Myocyte (in vitro differentiated cells): ENCODE measurements around the gene THSD7A. TPM values are rescaled to one million over a fixed set of nuclear protein-coding genes. Genes with fewer than 3 reads are reported as not detected.

ENCODE experiments used
- DNase-seq: peaks from one replicate; pipeline ENCODE4 v3.0.0-alpha.2; 2012; ENCODE audit warnings: low read depth
- polyA plus RNA-seq: library from polyadenylated mRNA; unstranded; fragments of >200 nt; gene quantifications from one replicate; pipeline ENCODE4 v1.2.1, GENCODE V29; 2012; ENCODE audit warnings: missing spikeins
- total RNA-seq: library from RNA; depleted of rRNA; stranded (reverse); fragments of >200 nt; gene quantifications from 2 replicates; pipeline ENCODE4 v1.2.3, GENCODE V29; 2014

The THSD7A gene
- not detected in 2 replicates for total RNA-seq
- 0.01 TPM for polyA plus RNA-seq

GRCh38 chr7:11831736-11832495, at the start of gene THSD7A:
Gene THSD7A, minus strand, starts transcription at chr7:11832198. Its CDS starts 252 bp downstream, at chr7:11831946.
- DNase-seq = peak; percentile 59

GRCh38 chr7:11881680-11882079, 49.7 kb upstream of the THSD7A start:
- no peak for DNase-seq

- no peak for DNase-seq
Observed at GRCh38 chr7:11875635-11876034, 43.6 kb upstream of the THSD7A start.

- DNase-seq = no peak
Observed at GRCh38 chr7:11865671-11866070, 33.7 kb upstream of the THSD7A start.

DNA sequence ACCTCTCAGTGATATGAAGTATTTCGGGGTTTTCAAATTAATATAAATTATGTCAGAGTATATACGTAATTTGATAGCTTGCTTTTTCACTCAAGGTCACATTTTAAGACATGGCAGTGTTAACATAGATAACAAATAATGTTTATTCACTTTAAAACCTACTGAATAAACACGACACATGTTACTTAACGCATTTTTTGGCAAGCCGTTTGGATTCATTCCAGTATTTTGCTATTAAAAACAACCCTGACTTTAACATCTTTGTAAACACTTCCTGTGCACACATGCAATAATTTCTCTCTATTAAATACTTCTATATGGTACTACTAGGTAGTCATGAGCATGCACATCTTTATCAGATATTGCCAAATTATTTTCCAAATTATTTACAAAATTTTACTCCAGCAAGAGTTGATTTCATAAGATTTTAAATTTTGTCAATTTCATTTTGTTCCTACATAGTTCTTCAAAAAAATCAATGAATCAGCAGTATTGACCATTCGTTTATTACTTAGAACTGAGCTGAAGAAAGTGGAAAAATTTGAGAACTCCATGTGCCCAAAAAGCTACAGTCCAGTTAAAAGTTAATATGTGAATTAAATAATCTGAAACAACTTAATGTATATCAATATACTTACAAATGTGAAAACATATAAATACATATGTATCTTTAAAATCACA, 26.8 kb upstream of the THSD7A start:
- DNase-seq = no peak

DNA sequence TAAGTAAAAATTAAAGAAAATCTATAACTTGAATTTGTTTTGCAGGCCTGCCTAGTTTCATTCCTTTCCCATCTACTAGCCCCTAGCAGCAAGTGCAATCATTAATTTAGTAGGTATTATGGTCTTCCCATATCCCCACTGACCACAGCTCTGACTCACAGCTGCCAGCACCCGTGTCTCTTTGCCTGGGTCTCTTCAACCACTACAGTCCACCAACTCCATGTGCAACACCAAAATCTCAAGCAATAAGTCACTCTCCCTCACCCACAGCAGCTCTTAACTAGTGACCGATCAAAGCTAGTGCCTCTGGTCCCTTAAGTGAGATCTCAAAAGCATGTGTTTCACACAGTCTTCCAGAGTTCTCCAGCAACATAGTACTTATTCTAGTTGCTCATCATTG, 26.0 kb upstream of the THSD7A start:
- no peak for DNase-seq

DNA sequence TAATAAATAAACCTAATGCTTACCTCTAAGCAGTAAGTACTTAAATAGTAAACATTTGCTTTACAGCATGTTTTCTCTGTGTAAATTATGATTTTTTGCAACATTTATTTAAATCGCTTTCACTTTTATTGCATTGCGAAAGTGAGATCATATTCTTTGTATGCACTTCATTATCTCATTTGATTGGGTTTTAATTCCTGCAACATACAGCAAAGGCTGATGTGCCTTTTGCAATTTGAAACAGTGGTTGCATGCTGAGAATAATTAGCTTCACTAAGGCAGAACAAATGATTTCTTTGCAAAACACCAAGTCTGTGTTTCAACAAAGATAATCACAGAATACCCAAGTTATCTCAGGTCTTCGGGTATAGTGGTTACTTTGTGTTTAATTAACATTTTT, 16.3 kb upstream of the THSD7A start:
- no peak for DNase-seq

GRCh38 chr7:11847336-11847735, 15.3 kb upstream of the THSD7A start:
- DNase-seq = no peak

GRCh38 chr7:11846361-11846955, 14.5 kb upstream of the THSD7A start:
- no peak for DNase-seq

DNA sequence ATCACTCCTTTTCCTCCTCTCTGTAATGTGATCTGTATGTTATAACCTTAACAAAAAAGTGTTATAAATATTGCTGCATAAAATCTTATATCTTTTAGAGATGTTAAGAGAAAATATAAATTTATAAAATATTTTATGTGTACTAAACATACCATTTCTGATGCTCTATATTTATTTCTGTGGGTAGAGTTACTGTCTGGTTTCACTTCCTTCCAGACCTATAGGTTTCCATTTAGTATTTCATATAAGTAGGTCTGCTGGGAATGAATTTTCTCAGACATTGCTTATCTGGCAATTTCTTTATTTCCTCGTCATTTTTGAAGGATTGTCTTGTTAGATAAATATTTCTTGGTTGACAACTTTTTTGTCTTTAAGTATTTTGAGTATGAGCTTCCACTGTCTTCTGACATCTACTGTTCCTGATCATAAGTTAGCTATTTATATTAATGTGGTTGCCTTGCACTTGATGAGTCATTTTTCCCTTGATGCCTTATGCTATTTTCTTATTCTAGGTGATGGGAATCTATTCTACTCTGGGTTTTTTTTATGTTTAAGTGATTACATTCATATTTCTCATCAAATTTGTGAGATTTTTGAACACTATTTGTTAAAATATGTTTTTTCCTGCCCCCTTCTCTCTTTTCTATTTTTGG, 11.2 kb upstream of the THSD7A start:
- DNase-seq = no peak

GRCh38 chr7:11841657-11842056, 9.7 kb upstream of the THSD7A start:
- DNase-seq = no peak

DNA sequence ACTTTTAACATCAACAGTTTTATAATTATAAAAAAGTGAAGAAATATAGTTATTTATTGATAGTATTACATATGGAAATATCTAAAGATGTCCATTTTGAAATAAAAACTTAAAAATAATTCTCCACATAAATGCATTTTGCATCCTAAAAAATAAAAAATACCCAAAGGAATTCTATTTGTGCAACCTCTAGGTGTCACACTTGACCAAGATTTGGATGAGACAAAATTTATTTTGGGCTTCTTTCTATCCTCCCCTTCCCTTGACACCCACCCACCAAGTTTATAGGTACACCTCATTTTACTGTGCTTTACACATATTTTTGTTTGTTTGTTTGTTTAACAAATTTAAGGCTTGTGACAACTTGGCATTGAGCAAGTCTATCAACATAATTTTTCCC, 3.3 kb upstream of the THSD7A start:
- DNase-seq = peak; percentile 3

DNA sequence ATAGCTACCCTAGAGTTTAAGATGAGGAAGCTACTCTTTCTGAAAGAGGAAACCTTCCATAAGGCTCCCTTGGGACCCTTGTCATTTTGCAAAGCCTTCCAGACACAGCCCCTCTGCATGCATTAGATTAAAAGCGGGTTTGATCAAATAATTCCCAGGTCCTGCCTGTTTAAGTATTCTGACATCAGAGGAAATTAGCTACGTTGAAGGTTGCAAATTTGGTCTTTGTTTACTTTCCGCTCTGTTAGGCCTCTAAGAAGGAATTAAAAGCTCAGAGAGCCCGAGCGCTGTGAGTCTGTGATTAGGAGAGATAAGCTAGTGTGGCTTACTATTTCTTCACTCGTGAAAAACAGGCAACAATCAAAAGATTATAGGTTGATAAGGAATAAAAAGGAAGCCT, 1.4 kb upstream of the THSD7A start:
- DNase-seq = no peak

DNA sequence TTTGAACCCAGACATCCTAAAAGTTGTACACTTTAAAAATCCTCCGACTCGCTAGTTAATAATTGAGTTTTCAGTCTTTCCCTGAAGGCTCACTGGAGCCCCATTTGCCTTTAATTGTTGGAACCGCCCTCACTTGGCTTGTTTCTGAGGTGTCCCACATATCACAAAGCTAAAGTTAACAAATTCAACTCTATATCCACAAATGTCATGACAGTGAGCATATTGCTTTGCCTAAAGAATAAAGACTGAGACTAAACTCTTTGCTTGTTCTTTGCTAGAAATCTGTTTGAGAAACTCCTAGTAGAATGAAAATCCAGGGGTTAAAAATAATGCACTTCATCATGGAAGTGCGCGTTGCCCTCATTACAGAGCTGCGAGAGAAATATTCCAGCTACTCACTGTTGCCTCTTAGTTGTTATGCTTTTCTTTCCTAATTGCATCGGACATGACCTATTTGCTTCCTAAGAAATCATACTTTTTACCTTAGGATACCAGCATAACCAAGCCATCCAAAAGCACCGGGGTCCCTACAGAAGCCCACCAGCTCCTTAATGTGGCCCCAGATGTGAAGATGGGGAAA, 752 bp downstream of the THSD7A start:
- peak; percentile 7 for DNase-seq

DNA sequence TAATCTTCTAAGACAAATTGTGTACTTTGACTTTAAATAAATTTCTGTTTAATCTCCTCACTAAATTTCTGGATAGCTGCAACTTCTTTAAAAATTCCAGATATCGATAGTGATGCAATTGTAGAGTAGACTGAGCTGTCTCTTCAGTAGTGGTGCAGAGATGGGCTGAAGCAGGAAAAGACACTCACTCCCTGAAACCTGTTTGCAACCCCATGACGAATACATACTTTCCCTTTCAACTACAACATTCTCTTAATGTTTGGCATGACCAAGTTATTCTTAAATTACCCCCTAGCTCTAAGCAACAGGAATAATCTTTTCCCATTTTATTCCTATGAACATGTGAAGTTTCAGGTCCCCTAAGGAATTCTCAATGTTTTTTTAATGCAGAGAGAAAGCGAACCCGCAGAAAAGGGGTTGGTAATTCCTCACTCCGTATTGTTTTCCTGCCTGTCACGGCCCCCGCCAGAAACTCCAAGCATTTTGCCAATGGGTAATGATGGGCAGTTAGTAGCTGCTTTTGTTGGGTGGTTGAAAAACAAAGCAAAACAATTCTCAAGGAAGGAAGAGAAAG, 1.3 kb downstream of the THSD7A start:
- peak; percentile 3 for DNase-seq

DNA sequence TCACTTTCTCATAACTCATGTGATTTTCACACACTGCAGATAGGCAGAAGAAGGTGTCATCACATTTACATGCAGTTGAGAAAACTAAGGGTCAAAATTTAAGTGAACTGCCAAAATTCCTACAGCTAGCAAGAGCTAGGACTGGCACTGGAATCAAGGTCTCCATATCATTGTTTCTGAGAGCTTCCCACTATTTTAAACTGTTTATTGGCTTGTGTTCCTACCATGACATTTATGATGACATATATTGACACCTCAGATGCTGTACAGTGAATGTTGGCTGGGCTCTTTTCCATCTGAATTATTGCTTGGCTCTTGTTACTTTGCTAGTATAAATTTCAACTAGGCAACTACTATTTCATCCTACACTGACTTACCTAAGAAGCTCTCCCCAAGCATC, 2.0 kb downstream of the THSD7A start:
- DNase-seq = no peak

DNA sequence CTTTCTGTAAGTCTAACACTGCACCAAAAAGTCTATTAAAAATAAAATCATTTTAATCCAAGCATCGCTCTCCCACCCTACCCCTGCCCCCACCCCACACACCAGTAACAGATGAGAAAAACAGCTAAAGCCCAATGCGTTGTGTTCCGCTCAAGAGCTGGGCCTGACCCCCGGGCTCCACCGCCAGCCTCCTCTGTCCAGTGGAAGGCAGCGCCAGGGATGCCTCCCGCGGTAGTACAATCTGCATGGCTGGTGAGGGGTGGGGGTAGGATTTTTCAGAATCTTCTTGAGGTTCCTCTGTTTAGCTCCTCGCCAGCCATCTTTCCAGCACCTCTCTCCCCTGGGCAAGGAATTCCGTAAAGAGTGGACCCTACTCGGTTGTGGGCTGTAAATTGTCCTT, 12.1 kb downstream of the THSD7A start:
- DNase-seq = no peak

- DNase-seq = no peak
Observed at GRCh38 chr7:11819271-11819670, 12.7 kb downstream of the THSD7A start.

- DNase-seq = no peak
Observed at GRCh38 chr7:11818281-11818680, 13.7 kb downstream of the THSD7A start.

DNA sequence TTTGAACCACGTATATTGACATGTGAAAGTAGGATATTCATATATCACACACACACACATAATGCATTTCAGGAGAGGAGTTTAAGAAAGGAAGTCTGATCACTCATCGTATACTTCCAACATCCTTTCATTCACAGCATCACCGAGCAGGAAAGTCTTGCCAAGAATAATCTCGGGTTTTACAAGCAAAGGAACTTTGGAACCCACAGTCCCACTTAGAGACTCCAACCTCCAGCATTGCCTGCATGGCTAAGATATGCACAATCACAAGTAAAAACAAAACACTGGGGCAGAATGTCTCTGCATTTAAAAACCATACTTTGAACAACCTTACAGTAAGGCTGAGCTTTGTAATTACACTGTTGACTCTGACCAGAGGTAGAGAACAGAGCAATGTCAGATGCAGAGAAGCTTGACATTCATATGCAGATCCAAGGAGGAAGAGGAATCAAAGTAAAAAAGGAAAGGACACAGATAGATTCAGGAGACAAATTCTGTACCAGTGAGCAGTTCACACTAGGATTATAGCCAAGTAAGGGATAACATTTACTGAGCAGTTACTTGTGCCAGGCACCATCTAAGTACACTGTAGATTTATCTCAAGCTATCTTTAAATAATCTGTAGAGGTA, 14.8 kb downstream of the THSD7A start:
- DNase-seq = no peak

DNA sequence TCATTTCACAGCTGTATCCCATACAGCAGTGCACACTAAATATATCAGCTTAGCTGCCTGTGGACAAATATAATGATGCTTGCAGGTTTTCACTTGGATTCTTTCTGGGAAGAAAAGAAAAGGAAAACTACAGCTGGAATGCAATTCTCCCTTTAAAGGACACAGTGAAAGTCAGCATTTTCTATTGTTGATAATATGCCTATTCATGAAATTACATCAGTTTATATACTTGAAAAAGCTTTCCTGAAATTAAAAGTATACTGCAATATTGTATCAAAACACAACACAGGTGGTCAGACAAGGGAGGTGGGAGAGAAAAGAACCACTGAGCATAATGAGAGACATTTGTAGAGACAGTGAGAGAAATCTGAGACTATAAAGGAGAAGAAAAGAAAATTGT, 20.3 kb downstream of the THSD7A start:
- DNase-seq = no peak
